Dermis blood vessel endothelial cell (primary cell): Measurements from ENCODE around the gene THSD8. TPM values are rescaled to one million over a fixed set of nuclear protein-coding genes. Genes with fewer than 3 reads are reported as not detected.

ENCODE experiments used
- DNase-seq: peaks from one replicate; pipeline ENCODE4 v3.0.0; 2010
- total RNA-seq: library from RNA; depleted of rRNA; stranded (reverse); fragments of >200 nt; gene quantifications from 2 replicates; pipeline ENCODE4 v1.2.3, GENCODE V29; 2014

THSD8 gene
- 0.23 TPM in 1 of 2 replicates, not detected in the other for total RNA-seq

DNA sequence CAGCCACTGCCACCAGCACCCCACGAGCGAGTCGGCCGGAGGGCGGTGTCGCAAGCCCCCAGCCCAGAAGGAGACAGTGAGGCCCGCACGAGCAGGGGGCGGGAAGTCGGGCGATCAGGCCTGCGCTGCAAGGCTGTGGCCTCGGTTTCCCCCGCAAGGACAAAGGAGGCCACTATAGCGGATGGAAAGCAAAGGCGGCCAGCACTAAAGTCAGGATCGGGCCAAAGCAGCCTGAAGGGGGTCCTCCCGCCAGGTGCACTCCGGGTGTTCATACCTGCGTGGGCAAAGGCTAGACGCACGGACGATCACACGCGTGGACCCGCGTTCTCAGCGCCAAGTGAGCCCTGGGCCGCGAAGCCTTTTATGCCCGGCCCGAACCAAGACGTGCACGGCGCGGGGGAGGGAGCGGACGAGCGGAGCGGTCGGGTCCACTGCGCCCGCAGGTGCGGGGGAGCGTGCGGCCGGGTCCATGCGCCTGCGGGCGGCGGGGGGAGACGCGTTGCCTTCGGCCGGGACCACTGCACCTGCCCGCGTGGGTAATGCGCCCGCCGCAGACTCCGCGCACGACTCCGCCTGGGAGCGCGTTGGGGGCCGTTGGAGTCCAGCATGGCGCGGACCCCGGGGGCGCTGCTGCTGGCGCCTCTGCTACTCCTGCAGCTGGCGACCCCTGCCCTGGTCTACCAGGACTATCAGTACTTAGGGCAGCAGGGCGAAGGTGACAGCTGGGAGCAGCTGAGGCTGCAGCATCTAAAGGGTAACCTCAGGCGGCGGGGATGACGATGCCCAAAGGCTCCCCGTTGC, at the start of gene THSD8, which contains the start of gene PRDX2:
THSD8 (plus strand) TSS at position 604 of the 801 bp plus-strand sequence; CDS start at position 607, 3 bp downstream.
PRDX2 (minus strand) TSS at position 335 of the 801 bp plus-strand sequence. CDS start 539 bp downstream, outside the sequence.
- DNase-seq = peak; percentile 84

GRCh38 chr19:12754465-12755196, 47.2 kb upstream of the THSD8 start:
- DNase-seq = no peak

DNA sequence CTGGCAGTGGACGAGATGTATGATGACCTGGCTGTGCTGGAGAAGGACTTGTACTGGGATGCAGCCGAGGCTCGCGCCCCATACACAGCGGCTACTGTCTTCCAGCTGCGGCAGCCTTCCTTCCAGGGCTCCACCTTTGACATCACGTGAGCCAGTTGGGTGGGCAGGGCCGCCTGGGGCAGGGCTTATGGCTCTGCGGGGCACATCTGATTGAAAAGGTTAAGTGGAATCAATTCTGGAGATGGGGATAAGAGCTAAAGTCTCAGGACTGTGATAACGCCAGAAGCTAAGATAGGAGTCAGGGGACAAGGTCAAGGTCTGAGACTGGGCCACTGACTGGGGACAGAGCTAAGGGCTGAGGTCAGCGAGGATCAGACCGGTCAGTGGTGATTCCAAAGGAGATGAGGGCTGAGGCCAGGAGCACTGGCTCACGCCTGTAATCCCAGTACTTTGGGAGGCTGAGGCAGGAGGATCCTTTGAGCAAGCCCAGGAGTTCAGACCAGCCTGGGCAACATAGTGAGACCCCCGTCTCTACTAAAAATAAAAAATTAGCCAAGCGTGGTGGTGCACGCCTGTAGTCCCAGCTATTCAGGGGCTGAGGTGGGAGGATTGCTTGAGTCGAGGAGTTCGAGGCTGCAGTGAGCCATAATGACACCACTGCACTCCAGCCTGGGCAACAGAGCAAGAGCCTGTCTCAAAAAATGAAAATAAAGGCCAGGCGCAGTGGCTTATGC, 45.6 kb upstream of the THSD8 start:
- DNase-seq = no peak

GRCh38 chr19:12757544-12758274, 44.2 kb upstream of the THSD8 start:
- DNase-seq = peak; percentile 83

DNA sequence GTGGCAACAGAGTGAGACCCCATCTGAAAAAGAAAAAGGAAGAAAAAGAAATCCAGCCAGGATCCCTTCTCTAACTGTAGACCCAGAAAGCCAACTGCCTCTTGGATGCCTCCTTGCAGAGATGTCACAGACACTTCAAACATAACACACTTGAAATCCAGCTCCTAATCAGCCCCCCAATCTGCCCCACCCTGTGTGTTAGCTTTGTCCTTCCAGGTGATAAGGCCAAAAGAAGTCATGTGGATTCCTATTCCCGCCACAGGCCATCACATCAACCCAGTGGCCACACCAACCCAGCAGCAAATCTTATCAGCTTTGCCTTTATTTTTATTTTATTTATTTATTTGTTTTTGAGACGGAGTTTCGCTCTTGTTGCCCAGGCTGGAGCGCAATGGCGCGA, 42.2 kb upstream of the THSD8 start:
- no peak for DNase-seq

- DNase-seq = no peak
Measured at GRCh38 chr19:12763100-12763499, 38.8 kb upstream of the THSD8 start.

DNA sequence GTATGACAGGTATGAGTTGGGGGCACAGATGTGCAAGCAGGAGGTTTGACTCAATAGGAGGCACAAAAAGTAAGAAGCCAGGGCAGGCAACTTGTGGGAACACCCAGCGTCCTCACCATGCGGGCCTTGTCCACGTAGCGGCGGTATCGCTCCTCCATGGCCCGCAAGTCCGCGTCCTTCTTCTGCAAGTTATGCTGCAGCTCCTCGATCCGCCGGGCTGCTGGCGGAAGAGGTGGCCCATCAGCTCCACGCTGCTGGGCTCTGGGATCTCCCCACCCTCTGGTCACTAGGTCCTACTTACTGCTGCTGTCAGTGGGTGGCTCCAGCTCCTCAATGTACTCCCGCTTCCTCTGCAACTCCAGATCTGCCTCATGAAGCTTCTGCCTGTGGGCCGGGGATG, 37.2 kb upstream of the THSD8 start:
- no peak for DNase-seq

DNA sequence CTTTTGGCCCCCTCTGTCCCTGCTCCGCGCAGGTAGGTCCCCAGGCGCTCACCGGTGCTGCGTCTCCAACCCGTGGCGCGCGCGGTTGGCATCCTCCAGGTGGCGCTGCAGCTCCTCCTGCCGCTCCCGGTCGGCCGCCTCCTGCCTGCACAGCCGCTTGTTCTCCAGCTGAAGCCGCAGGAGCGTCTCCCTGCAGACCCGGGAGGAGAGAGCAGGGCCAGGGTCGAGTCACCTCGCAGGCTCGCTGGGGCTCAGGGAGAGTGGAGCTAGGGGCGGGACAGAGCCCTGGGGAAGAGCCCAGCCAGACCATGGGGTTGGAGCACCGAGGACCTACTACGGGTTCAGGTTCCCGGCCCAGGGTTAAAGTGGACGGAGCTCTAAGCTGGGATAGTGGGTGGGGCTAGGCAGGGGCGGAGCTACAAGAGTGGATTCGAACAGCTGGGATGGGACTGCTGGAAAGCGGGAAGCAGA, 35.8 kb upstream of the THSD8 start:
- peak; percentile 43 for DNase-seq

GRCh38 chr19:12767150-12767549, 34.7 kb upstream of the THSD8 start:
- DNase-seq = no peak

DNA sequence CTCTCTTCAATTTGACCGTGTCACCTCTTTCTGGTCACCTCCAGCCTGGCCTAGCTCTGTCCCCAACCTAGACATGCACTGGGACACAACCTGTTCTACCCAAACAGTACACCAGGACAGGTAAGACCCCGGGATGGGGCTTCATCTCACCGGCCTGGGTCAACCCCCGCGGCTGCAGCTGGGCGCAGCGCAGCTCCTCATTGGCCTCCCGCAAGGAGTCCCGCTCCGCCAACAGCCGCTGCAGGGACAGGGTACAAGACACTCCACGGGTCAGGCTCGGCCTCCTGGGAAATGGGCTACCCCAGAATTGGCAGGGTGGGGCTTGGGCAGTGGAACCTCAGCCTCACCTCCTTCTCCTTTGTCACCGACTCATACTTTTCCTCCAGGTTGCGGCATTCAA, 34.2 kb upstream of the THSD8 start:
- no peak for DNase-seq

GRCh38 chr19:12769689-12770088, 32.2 kb upstream of the THSD8 start:
- no peak for DNase-seq

DNA sequence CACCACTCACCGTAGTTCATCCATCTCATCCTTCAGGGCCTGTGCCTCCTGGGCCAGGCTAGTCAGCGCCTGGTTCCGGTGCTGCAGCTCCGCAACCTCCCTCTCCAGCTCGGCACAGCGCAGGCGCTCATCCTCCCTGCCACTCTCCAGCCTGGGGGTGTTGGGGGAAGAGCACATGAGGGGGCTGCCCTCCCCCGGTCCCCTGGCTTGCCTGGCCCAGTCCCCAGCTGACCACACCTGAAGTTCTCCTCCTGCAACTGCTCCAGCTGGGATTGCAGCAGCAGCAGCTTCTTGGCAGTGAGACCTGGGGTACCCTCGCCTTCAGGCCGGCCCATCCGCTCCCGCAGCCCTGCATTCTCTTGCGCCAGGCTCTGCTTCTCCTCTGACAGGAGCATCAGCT, 30.9 kb upstream of the THSD8 start:
- no peak for DNase-seq

- DNase-seq = no peak
Measured at GRCh38 chr19:12772323-12772722, 29.5 kb upstream of the THSD8 start.

GRCh38 chr19:12773571-12773970, 28.3 kb upstream of the THSD8 start:
- DNase-seq = no peak

GRCh38 chr19:12774588-12775555, 27.0 kb upstream of the THSD8 start, which contains the start of gene HOOK2:
HOOK2 (minus strand) TSS chr19:12775552; CDS start chr19:12775449, 103 bp downstream.
- DNase-seq = no peak

GRCh38 chr19:12777217-12778016, 24.5 kb upstream of the THSD8 start:
- peak; percentile 89 for DNase-seq

- peak; percentile 83 for DNase-seq
Measured at GRCh38 chr19:12778017-12778904, 23.6 kb upstream of the THSD8 start.

- DNase-seq = no peak
Measured at GRCh38 chr19:12778905-12779161, 23.0 kb upstream of the THSD8 start.
